GM18520 (cell line): ENCODE results near the gene OOSP1.
"Not testable (repeated sequence)": the region's sequence is repeated elsewhere in the genome, so short reads cannot be mapped to it uniquely, and the experiment has no call there.

ENCODE experiments used
- ATAC-seq: cut with Tn5 transposase; IDR thresholded peaks from one replicate; pipeline ENCODE4 v1.9.1; 2021; ENCODE audit not compliant: unreplicated experiment

The OOSP1 gene

DNA sequence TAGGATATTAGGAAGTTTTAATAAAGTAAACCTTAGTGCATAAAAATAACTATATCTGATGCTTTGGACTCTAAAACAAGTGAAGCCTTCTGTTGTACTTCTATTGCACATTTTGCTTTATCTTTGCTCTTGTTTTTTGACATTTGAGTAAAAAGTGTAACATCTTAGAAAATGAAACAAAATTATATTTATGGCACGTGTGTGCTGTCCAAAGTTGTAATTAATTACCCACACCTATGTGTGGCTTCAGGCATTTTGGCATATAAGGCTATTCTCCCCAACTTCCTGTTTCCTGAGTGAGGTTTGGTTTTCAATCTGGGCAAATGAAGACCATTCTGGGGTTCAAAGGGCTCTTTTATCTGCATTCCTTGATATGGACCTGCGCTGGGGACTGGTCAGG is at the start of gene OOSP1:
OOSP1 (plus strand) TSS at position 301 of the 400 bp plus-strand sequence; CDS start at position 324, 23 bp downstream.
- ATAC-seq = no peak

- no peak for ATAC-seq
These were observed 46.5 kb upstream of the OOSP1 start for GRCh38 chr11:59891781-59892181.

- ATAC-seq = no peak
These were observed 43.6 kb upstream of the OOSP1 start for GRCh38 chr11:59894616-59895015.

DNA sequence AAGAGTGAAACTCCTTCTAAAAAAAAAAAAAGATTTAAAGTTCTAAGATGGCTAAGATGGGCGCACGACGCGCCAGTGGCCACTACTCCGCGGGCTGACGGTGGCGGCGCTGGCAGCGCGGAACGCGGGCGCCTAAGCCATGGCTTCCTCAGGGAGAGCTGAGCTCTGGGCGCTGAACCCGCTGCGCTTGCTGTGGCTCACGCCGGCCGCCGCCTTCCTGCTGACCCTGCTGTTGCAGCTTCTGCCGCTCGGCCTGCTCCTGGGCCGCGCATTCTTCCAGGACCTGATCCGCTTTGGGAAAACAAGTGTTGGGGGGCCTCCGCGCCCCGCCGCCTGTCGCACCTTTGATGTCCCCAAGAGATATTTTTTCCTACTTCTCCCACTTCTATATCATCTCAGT is 40.2 kb upstream of the OOSP1 start:
- no peak for ATAC-seq

- ATAC-seq = no peak
These were observed 39.6 kb upstream of the OOSP1 start for GRCh38 chr11:59898650-59899049.

- no peak for ATAC-seq
These were observed 38.7 kb upstream of the OOSP1 start for GRCh38 chr11:59899532-59899931.

DNA sequence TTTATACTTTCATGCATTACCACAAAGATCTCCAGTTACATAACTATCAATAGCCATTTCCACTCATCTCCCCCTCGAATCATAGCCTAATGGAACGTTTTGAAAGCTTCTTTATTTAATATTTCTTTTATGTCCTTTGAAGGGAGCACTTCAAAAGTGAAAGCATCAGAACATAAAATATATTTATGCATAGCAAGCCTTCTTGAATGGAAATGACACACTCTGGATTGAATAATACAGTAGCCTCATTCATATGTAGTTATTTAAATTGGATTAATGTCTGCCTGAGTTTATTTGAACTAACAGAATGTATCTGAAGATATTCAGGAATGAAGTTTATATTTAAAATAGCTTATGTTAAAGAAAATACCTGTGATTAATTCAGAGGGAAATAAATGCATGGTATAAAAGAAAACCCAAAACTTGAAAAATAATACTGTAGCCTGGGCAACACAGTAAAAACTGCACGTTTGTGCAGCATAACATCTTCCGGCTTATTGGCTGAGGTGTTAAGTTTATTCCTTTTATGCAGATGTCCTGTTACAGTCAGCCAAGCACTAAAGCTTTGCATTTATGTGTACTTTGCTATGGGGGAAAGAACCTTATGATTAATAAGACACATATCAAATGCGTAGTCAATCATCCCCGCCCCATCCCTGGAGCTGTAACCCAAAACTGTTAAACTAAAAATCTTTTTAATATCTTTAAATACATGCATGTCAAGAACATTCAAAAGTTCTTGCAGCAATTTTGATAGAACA is 37.7 kb upstream of the OOSP1 start:
- ATAC-seq = no peak

DNA sequence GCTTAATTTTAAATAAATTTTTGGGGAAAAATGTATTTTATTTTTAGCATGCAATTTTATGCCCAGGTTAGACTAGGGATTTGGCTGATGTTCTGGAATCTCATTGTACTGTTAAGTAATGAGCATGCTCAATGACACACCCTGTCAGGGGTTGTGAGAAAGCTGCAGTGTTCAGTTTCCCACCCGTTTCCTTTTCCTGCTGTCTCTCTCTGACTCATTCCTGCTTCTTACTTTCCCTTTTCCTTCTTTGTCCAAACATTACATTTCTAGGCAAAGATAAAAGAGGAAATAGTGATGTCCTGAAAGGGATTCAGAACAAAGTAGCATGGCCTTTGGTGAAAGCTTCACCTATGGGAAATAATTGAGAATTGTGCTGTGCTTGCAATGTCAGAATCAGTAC is 36.9 kb upstream of the OOSP1 start:
- ATAC-seq = no peak

- ATAC-seq = not testable (repeated sequence)
These were observed 34.7 kb upstream of the OOSP1 start for GRCh38 chr11:59903569-59903968.

- ATAC-seq = no peak
These were observed 19.8 kb upstream of the OOSP1 start for GRCh38 chr11:59918480-59918879.

DNA sequence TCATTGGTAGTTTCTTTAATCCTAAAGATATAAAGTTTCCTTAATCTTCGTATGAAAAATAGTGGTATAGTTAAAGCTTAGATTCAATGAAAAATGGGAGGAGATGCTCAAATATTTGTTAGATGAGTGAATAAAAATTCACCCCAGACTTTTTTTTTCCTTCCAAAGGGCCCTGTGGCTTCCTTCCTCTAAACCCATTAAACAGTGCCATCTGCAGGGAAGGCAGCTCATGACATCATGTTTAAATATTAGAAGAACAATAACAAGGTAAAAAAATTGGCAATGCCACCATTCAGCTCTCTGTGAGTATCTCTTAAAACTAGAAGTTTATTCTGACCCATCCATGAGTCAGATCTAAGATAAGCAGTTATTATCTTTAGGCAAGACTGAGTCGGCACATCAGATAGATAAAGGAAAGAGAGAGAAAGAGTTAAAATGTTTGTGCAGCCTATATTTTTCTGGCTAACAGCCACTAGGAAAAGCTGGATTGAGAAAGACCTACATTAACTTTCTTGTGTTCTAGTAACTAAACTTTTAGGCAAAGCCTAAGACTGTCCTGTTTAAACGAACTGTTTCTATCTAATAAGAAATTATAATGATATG is 19.1 kb upstream of the OOSP1 start:
- no peak for ATAC-seq

GRCh38 chr11:59923813-59924212 is 14.4 kb upstream of the OOSP1 start:
- ATAC-seq = no peak

DNA sequence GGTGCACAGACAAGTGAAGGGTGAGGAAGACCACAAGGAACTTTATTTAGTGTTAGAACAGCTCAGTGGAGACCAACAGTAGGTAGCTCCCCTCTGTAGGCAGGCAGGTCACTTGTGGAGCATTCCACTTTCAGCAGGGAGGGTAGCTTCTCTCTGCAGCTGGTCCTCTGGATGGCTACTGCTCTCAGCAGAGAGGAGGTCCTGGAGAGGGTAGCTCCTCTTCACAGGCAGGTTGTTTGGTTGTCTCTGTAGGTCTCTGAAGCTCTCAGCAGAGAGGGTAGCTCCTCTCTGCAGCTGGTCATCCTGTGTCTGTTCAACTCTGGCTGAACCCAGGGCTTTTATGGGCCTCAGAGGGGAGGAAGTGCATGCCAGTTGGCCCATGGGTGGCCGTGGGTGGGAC is 6.5 kb upstream of the OOSP1 start:
- no peak for ATAC-seq

DNA sequence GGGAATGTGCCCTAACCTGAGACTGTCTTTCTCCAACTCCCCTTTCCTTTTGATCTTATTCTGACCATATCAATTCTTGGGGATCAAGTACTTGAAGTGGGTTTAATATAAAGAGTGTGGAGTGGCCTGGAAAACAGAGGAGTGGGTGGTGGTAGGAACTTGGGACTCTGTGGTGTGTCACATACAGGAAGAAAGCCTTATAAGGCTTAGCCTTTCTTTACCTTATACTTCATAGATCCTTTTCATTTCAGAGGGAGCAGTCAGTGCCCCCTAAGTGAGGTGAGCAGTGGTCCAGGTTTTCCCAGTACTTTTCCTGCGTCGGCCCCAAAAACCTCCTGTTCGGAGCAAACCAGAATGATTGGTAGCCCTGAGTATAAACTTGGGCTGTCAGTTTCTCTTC is 486 bp downstream of the OOSP1 start:
- ATAC-seq = no peak

DNA sequence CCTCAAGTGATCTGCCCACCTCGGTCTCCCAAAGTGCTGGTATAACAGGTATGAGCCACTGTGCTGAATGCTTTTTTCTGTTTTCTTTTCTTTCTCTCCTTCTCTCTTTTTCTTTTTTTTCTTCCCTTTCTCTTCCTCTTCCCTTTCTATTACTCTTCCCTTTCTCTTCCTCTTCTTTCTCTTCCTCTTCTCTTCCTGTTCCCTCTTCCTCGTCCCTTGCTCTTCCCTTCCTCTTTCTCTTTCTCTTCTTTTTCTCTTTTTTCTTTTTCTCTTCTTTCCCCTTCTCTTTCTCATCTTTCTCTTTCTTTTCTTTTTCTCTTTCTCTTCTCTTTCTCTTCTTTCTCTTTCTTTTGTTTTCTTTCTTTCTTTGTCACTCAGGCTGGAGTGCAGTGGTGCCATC is 1.2 kb downstream of the OOSP1 start:
- ATAC-seq = no peak

DNA sequence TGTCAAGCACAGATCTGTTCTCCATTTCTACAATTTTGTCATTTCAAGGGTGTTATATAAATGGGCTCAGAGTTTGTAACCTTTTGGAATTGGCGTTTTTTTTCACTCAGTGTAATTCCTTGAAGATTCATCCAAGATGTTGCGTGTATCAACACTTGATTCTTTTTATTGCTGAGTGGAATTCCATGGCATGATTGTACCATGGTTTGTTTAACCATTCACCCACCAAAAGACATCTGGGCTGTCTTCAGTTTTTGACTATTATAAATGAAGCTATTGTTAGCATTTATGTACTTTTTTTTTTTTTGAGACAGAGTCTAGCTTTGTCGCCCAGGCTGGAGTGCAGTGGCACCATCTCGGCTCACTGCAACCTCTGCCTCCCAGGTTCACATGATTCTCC is 2.9 kb downstream of the OOSP1 start:
- ATAC-seq = no peak

- ATAC-seq = no peak
These were observed 5.9 kb downstream of the OOSP1 start for GRCh38 chr11:59943997-59944714.

GRCh38 chr11:59944720-59945119 is 6.5 kb downstream of the OOSP1 start:
- no peak for ATAC-seq

- no peak for ATAC-seq
These were observed 15.4 kb downstream of the OOSP1 start for GRCh38 chr11:59953463-59954218.

DNA sequence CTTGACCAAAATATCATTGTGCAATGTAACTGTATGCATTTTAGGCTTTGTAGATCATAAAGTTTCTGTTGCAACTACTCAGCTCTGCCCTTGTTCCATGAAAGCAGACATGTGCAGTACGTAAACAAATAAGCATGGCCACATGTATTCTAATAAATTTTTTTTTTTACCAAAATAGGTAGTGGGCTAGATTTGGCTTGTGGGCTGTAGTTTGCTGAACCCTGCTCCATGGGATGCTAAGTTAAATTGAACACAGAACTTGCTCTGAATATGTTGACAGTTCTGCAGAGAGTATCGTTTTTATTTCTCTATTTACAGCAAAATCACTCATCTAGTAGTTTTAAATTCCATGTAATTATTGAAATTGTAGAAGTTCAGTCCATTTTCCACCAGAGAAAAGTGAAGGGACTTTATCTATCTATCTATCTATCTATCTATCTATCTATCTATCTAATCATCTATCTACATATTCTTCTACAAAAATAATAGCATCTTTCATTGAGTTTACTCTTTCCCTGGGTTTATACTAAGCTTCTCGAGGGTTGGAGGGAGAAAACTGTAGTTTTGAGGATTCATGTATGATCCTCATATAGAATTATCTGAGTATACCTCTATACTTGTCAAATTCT is 16.1 kb downstream of the OOSP1 start:
- no peak for ATAC-seq

DNA sequence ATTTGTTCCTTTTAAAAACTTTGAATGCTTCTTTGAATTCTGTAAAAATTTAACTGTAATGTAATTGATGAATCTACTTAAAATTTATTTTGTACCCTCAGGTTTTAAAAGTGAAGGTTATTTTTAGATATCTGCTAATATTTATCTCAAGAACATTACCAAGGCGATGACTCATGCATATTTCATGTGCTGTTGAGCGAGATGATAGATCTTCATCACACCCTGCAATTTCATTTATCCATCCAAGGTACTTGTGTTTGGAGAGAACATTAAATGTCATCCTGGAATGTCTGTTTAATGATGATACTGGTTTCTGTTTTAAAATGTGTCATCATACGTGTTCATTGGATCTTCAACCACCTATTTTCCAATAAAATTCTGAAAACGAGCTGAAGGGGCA is 18.9 kb downstream of the OOSP1 start:
- no peak for ATAC-seq
